Left hindlimb (tissue), 1 donor: ENCODE data around the gene CPED1.
"Not testable (repeated sequence)": the region's sequence is repeated elsewhere in the genome, so short reads cannot be mapped to it uniquely, and the experiment has no call there.

Experiments used
- DNase-seq: peaks from one replicate; pipeline ENCODE4 v3.0.0-alpha.2; 2018

CPED1 gene

GRCh38 chr7:121103086-121103485, 114.6 kb downstream of the CPED1 start:
- no peak for DNase-seq

- DNase-seq: no peak
Measured at GRCh38 chr7:121103579-121103978, 115.1 kb downstream of the CPED1 start.

DNA sequence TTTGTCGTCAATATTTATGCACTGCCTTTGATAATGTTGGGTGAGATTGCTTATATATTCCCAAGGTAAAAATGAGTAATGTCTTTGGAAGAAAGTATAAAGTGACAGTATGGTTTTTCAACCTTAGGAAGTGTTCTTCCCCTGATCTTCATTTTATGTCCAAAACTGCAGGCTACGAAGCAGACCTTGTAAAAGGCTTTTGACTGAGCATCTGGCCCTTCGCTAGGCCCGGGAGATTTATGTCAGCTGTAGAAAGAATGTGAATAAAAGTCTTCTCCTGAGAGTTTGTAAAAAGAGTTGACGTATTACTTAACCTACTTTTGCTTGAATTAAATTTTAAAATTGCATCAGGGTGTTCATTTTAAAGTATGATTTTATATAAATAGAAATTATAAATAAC, 116.8 kb downstream of the CPED1 start:
- no peak for DNase-seq

DNA sequence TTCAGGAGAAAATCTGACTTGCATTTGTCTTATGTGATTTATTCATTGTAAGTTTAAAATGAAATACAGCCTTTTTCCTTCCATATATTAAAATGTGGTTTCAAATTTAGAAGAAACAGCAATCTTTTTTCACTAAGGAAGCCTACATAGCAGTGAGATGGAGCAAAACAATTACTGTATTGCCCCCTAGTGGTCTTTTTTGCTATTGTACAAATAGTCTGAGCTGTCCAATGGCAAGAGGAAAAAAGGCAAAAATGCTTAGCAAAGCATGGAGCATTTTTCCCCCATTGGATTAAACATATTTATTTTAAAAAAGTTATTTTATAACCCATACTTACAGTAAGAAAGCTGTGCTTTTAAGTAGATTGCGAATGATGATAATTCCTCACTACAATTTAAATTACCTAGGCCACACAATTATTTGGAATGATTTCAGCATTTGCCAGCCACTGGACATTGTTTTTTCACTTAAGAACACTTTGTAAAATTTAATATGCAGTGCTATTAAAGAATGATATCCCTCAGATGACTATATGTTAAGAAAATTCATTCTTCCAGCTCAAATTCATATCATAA, 119.5 kb downstream of the CPED1 start:
- no peak for DNase-seq

DNA sequence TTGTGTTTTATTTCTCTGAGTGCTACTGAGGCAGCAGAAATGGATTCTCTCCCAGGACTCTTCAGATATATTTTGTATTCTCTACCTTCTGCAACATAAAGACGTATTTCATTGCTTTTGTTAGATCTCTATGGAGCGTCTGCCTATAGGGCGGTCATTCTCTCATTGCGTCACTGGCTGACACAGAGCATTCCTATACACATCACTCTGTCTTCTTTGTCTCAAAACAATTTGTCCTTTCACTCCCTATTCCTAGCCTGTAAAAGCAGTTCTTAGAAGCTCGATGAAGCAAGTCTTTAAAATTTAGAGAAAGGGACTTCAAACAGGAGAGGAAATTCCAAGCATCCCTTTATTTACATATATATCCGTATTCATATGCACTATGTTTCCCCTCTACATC, 120.6 kb downstream of the CPED1 start:
- DNase-seq: no peak

DNA sequence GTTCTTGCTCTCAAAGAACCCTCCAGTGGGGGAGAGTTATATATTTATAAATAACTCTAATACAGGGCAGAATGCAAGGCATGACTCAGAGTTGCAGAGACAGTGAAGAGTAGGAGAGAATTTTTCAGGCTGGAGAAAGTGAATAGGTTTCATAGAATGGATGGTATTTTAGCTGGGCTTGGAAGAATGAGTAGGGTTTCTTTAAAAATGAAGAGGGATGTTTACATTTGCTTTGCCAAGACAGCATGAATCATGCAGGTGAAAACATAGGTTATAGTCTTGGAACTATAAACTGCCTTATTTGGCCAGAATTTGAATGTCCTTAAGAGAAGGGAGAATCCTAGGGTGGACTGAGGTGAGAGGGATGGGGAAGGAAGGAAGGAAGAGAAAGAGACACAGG, 124.8 kb downstream of the CPED1 start:
- DNase-seq: no peak

- DNase-seq: no peak
Measured at GRCh38 chr7:121116396-121116795, 127.9 kb downstream of the CPED1 start.

DNA sequence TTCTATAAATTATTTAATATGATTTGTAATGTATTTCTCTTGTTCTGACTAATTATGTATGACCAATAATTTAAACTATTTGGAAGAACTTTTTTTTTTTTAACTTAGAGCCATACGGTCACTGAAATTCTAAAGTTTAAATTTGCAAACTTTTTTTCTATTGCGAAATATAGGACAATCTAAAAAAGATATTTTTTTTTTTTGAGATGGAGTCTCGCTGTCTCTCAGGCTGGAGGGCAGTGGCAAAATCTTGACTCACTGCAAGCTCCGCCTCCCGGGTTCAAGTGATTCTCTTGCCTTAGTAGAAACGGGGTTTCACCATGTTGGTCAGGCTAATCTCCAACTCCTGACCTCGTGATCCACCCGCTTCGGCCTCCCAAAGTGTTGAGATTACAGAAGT, 130.5 kb downstream of the CPED1 start:
- DNase-seq: no peak

- DNase-seq: no peak
Measured at GRCh38 chr7:121123032-121123431, 134.5 kb downstream of the CPED1 start.

- DNase-seq: not testable (repeated sequence)
Measured at GRCh38 chr7:121125454-121125853, 136.9 kb downstream of the CPED1 start.

- no peak for DNase-seq
Measured at GRCh38 chr7:121126201-121126600, 137.7 kb downstream of the CPED1 start.

DNA sequence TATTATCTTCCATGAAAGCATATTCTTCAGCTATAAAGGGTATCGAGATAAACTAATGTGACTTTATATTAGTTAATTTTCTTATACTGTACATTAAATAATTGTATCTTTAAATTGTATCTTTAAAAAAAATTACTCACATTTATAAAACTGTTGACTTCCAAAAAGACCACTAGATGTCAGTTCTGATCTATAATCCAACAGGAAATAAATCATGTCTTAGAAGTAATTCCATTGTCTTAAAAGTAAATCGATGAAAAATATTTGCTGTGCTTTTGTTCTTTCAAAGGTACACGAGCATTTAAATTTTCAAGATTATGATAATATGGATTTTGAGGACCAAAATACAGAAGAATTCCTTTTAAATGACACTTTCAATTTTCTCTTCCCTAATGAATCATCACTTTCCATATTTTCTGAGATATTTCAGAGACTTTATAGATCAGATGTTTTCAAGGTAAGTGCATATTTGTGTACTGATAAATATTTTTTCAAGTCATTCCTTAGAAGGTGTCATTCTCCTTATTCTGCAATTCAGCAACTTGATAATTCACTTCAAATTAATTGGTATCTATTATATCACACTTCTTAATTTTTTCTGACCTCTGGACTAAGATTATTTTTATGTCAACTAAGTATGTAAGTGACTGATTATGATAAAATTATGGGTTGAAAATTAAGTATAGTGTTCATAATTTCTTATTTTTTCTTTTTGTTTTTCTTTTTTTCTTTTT, 138.5 kb downstream of the CPED1 start:
- DNase-seq: no peak

DNA sequence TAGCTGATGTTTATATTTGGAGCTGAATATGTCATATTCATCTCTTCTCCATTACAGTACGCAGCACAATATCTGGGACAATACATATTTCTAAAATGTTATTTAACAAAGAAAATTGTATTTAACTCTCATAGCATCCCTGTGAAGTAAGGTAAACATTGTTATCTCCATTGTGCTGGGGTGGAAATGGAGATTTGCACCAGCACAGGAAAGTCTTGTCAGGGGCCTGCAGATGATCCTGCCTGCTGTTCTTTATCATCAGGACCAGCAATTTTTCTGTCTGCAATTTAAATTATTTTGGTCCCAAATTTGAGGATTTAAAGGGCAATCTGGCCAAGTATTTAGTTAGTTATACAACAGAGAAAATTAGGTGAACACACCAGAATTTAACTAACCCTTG, 144.4 kb downstream of the CPED1 start:
- no peak for DNase-seq

- DNase-seq: no peak
Measured at GRCh38 chr7:121133444-121133843, 144.9 kb downstream of the CPED1 start.

- no peak for DNase-seq
Measured at GRCh38 chr7:121137580-121137979, 149.1 kb downstream of the CPED1 start.

DNA sequence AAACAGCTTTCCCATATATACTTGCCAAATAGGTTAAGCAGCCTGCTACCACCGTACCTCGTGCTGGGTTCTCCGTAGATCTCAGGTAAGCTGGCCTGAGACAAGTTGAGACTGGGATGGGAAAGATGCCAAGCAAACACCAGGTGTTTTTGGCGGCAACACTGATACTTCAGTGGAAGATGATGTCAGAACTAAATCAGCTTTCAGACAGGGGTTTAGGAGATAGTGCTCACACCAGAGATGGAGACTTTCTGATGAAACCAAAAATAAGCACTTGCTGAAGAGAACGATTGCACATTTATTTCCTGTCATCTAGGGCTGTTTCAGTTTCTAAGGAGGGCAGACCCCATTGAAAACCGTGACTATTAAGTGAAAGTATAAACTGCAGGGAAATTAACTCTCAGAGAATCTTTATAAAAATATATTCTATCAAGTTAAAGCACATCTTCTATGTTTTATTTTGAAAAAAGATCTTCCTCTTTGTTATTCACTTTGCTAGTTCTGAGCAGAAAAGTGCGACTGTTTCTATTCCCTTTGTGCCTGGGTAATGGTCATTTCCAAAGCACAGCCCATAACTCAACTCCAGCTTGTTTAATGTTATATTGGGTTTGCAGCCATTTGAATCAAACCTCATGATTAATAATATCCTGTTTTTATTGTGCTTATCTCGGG, 149.9 kb downstream of the CPED1 start:
- no peak for DNase-seq

DNA sequence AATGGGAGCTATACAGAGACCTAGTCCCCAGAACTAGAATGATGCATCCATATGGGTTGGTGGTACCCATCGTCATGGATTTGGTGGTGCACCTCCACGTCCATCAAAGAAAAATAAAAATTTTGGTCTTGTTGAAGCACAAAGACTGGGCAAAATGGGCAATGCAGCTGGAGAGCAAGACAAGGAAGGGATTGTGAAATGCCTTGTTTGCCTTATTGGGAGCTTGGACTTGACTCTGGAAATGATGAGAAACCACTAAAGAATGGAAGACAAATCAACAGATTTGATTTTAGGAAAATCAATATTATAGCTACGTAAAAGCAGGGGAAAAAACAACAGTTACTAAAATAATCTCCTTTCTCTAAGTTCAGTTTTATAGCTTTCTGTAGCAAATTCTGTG, 150.9 kb downstream of the CPED1 start:
- DNase-seq: no peak

GRCh38 chr7:121140790-121141189, 152.3 kb downstream of the CPED1 start:
- no peak for DNase-seq

GRCh38 chr7:121151774-121152221, 163.3 kb downstream of the CPED1 start:
- DNase-seq: no peak

DNA sequence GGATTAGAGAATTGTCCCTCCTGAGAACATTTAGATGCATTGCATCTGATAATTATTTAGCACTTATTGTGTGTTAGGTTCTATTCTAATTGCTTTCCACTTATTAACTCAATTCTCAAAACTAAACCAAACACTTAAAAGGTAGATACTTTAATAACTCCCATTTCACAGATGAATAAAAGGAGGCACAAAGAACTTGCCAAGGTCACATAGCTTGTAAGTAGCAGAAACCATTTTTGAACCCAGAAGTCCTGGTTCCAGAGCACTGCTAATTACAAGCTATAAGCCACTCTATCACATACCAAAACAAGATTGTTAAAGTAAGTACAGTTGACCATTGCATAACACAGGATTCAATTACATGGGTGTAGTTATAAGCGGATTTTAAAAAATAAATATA, 164.9 kb downstream of the CPED1 start:
- no peak for DNase-seq

DNA sequence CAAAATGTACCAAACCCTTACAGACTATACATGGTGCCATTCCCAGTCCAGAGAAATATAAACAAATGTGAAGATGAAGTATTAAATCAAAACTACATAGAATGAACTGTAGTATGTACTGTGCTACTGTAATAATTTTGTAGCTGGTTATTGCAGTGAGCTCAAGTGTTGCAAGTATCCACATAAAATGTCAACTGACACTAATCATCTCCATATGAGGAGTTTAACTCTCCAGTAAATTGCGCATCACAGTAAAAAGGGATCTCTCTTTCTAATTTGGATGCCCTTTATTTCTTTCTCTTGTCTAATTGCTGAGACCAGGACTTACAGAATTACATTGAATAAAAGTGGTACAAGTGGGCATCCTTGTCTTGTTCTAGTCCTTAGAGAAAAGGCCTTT, 165.5 kb downstream of the CPED1 start:
- DNase-seq: no peak

DNA sequence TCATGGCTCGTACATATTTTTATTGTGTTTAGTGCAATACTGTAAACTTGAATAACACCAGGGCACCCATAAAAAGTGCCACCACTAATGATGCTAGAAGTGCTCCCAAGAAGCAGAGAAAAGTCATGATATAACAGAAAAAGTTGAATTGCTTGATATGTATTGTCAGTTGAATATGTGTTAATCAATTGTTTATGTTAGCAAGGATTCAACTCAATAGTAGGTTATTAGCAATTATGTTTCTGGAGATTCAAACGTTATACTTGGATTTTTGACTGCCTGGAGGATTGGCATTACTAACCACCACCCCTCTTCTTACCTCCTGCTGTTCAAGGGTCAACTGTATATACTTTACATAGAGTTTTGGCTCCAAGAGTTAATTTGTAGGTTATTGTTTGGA, 168.3 kb downstream of the CPED1 start:
- DNase-seq: no peak

DNA sequence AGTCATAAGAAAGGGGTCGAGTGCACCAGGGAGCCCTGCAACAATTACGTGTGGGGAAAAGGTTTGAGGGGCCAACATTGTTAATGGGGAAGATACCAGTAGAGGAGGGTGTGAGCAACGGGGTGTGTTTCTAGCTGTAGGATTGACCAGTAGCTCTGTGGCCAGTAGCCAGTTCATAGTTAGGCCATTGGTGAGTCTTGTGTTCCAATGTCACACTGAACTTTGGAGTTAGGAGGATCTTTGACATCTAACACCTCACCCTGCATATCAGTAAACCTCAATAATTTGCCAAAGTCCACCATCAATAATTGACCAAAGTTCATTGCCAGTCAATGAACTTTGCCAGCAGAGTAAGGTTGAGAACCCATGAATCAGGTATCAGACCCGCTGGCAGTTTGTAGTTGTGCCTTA, 168.8 kb downstream of the CPED1 start:
- no peak for DNase-seq

DNA sequence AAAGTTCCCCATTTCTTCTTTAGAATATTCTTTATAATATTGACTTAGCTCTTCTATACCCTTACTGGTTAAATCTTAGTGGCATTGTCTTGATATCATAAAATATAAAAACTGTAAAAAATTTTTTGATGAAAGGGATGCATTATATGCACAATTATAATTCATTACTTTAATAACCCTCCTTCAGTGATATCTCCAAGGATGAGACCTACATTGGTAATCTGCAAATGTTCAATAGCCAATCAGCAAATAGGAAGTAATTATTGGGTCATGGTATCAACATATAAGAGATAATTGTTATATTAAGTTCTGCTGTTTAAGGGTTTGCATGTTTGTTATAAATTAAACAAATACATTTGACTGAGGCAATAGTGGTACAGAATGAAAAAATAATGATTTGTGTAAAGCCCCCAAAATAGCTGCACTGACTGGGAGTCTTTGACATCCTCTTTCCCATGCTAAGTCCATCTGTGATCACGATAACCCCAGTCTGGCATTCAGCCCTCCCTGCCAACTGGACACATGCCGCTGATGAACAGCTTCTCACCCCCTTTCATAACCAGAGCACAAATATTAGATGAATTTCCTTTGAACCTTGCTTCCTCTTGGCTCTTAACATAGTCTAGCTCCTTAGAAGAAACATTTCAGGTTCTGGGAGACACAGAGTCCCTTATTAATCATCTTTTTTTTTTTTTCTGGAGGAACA, 169.5 kb downstream of the CPED1 start:
- DNase-seq: no peak
